HS-5 (cell line): ENCODE results near the gene C4BPA.

Source experiments
- DNase-seq: peaks from one replicate; pipeline ENCODE4 v3.0.0-alpha.2; 2012; ENCODE audit warnings: low read depth

C4BPA gene

GRCh38 chr1:207124389-207124788 is 20.4 kb downstream of the C4BPA start:
- no peak for DNase-seq

GRCh38 chr1:207128336-207128921 is 24.4 kb downstream of the C4BPA start:
- no peak for DNase-seq

- DNase-seq, result no peak
These were observed 25.0 kb downstream of the C4BPA start for GRCh38 chr1:207129053-207129452.

GRCh38 chr1:207130252-207131036 is 26.4 kb downstream of the C4BPA start:
- DNase-seq, result no peak

GRCh38 chr1:207131163-207131562 is 27.1 kb downstream of the C4BPA start:
- DNase-seq, result no peak

GRCh38 chr1:207134581-207134980 is 30.5 kb downstream of the C4BPA start:
- DNase-seq, result no peak

GRCh38 chr1:207139616-207140015 is 35.6 kb downstream of the C4BPA start:
- no peak for DNase-seq

- DNase-seq, result no peak
These were observed 36.5 kb downstream of the C4BPA start for GRCh38 chr1:207140536-207140935.

- no peak for DNase-seq
These were observed 41.5 kb downstream of the C4BPA start for GRCh38 chr1:207145401-207146058.

- no peak for DNase-seq
These were observed 47.9 kb downstream of the C4BPA start for GRCh38 chr1:207151920-207152319.

GRCh38 chr1:207152792-207153468 is 48.9 kb downstream of the C4BPA start:
- DNase-seq, result no peak

- DNase-seq, result no peak
These were observed 51.0 kb downstream of the C4BPA start for GRCh38 chr1:207155028-207155427.

- DNase-seq, result no peak
These were observed 52.1 kb downstream of the C4BPA start for GRCh38 chr1:207156095-207156494.

- DNase-seq, result no peak
These were observed 52.8 kb downstream of the C4BPA start for GRCh38 chr1:207156826-207157225.

- DNase-seq, result no peak
These were observed 60.1 kb downstream of the C4BPA start for GRCh38 chr1:207164086-207164485.

GRCh38 chr1:207172321-207172720 is 68.3 kb downstream of the C4BPA start:
- no peak for DNase-seq

- no peak for DNase-seq
These were observed 68.9 kb downstream of the C4BPA start for GRCh38 chr1:207172885-207173284.

GRCh38 chr1:207173396-207173795 is 69.4 kb downstream of the C4BPA start:
- DNase-seq, result no peak

- DNase-seq, result no peak
These were observed 70.9 kb downstream of the C4BPA start for GRCh38 chr1:207174913-207175312.

- no peak for DNase-seq
These were observed 75.0 kb downstream of the C4BPA start for GRCh38 chr1:207179036-207179435.

- DNase-seq, result no peak
These were observed 77.8 kb downstream of the C4BPA start for GRCh38 chr1:207181847-207182246.

GRCh38 chr1:207186503-207186902 is 82.5 kb downstream of the C4BPA start:
- DNase-seq, result no peak

- no peak for DNase-seq
These were observed 84.9 kb downstream of the C4BPA start for GRCh38 chr1:207188901-207189300.
